Astrocyte of the cerebellum (primary cell): Measurements from ENCODE around the gene FGR.

ENCODE experiments used
- DNase-seq: peaks from one replicate; pipeline ENCODE4 v3.0.0-alpha.2; 2011; ENCODE audit warnings: low read depth
- H3K4me3 ChIP-seq: 2 replicates; pipeline ENCODE4 v1.5.1; 2011; ENCODE audit warnings: mild to moderate bottlenecking, low read depth, low read length, moderate library complexity
- CTCF ChIP-seq: IDR thresholded peaks from 2 replicates; pipeline ENCODE4 v1.5.1; 2012; ENCODE audit warnings: low read length, low read depth, moderate library complexity, mild to moderate bottlenecking; ENCODE audit errors: missing control alignments
- in situ Hi-C: cut with HindIII; loops from 2 replicates; pipeline ENCODE4 v1.10.0; 2017; ENCODE audit warnings: low sequenced_read_pairs

Gene FGR

GRCh38 chr1:27574871-27575831 lies 59.8 kb downstream of the FGR start:
- TF ChIP-seq CTCF: peak; percentile 37
- DNase-seq: peak; percentile 44
- H3K4me3 ChIP-seq: peak overlapping the region; percentile 21
- in situ Hi-C loops: no loop called here

- TF ChIP-seq CTCF: no peak
- DNase-seq: no peak
- no peak overlapping the region for H3K4me3 ChIP-seq
- in situ Hi-C loops: no loop called here
Measured at GRCh38 chr1:27574001-27574781, 60.8 kb downstream of the FGR start.

GRCh38 chr1:27572679-27573426 lies 62.1 kb downstream of the FGR start:
- DNase-seq: no peak
- in situ Hi-C loops: no loop called here
- no peak overlapping the region for H3K4me3 ChIP-seq
- no peak for TF ChIP-seq CTCF

GRCh38 chr1:27572019-27572678 lies 62.8 kb downstream of the FGR start:
- TF ChIP-seq CTCF: no peak
- DNase-seq: no peak
- no peak overlapping the region for H3K4me3 ChIP-seq
- in situ Hi-C loops: no loop called here

- TF ChIP-seq CTCF: no peak
- in situ Hi-C loops: no loop called here
- no peak overlapping the region for H3K4me3 ChIP-seq
- DNase-seq: no peak
Measured at GRCh38 chr1:27571439-27572018, 63.5 kb downstream of the FGR start.
